ENCODE data around the gene RANBP9. TPM values are rescaled to one million over a fixed set of nuclear protein-coding genes. Genes with fewer than 3 reads are reported as not detected.

The RANBP9 gene
- total and polyA plus RNA-seq, 11 donors: 9.3 to 43.7 (median 32.3) TPM

- no peaks in the 10 kb centered on the region for H3K36me3 ChIP-seq
- ATAC-seq: no peak
- H3K27me3 ChIP-seq: no peaks in the 10 kb centered on the region
- H3K4me3 ChIP-seq: no peak overlapping the region
- intact Hi-C loops (cut with DNase I): no loop called here
- no peak for TF ChIP-seq POLR2A (IDR thresholded peaks at IDR 0.05)
- TF ChIP-seq, protein P1, sequence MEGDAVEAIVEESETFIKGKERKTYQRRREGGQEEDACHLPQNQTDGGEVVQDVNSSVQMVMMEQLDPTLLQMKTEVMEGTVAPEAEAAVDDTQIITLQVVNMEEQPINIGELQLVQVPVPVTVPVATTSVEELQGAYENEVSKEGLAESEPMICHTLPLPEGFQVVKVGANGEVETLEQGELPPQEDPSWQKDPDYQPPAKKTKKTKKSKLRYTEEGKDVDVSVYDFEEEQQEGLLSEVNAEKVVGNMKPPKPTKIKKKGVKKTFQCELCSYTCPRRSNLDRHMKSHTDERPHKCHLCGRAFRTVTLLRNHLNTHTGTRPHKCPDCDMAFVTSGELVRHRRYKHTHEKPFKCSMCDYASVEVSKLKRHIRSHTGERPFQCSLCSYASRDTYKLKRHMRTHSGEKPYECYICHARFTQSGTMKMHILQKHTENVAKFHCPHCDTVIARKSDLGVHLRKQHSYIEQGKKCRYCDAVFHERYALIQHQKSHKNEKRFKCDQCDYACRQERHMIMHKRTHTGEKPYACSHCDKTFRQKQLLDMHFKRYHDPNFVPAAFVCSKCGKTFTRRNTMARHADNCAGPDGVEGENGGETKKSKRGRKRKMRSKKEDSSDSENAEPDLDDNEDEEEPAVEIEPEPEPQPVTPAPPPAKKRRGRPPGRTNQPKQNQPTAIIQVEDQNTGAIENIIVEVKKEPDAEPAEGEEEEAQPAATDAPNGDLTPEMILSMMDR (IDR thresholded peaks at IDR 0.05): no peak
- no peaks in the 10 kb centered on the region for H3K9me3 ChIP-seq
- 70 to 93% (median 82%) methylated on average over 2 of the region's 2 CpGs for WGBS, 4 donors
- no peak overlapping the region for H3K27ac ChIP-seq
- DNase-seq: no peak
- peaks cover 0 to 6% (median 0%) of the 10 kb centered on the region in 12 donors for H3K4me1 ChIP-seq
Measured at GRCh38 chr6:13754644-13755043, 43.0 kb upstream of the RANBP9 start.

- Histone ChIP-seq H3K9me3 (no peaks in the 10 kb centered on the region), H3K4me3 (no peak overlapping the region), H3K27me3 (no peaks in the 10 kb centered on the region), H3K27ac (no peak overlapping the region), H3K4me1 (no peaks in the 10 kb centered on the region), H3K36me3 (no peaks in the 10 kb centered on the region)
- 92 to 97% (median 96%) methylated on average over 7 of the region's 7 CpGs for WGBS, 4 donors
- intact Hi-C loops (cut with DNase I): no loop called here
- TF ChIP-seq, protein P1 (IDR thresholded peaks at IDR 0.05): no peak
- no peak for TF ChIP-seq POLR2A (IDR thresholded peaks at IDR 0.05)
- ATAC-seq (no peak), DNase-seq (no peak)
Measured at GRCh38 chr6:13743736-13744127, 32.1 kb upstream of the RANBP9 start.

- H3K27me3 ChIP-seq: no peaks in the 10 kb centered on the region
- H3K4me1 ChIP-seq: no peaks in the 10 kb centered on the region
- no peak for ATAC-seq
- H3K27ac ChIP-seq: no peak overlapping the region
- H3K4me3 ChIP-seq: peak overlapping the region in 1 of 12 donors; percentile 9
- 61 to 82% (median 70%) methylated on average over 36 to 56 of the region's 56 CpGs for WGBS, 4 donors
- H3K9me3 ChIP-seq: no peaks in the 10 kb centered on the region
- TF ChIP-seq POLR2A (IDR thresholded peaks at IDR 0.05): no peak
- TF ChIP-seq, protein P1 (IDR thresholded peaks at IDR 0.05): no peak
- intact Hi-C loops (cut with DNase I): no loop called here
- no peaks in the 10 kb centered on the region for H3K36me3 ChIP-seq
- peak in 1 of 5 donors; percentile 58 for DNase-seq
Measured at GRCh38 chr6:13742961-13743735, 31.5 kb upstream of the RANBP9 start.

GRCh38 chr6:13741365-13741764 lies 29.7 kb upstream of the RANBP9 start:
- no peak for DNase-seq
- TF ChIP-seq, protein P1 (IDR thresholded peaks at IDR 0.05): no peak
- TF ChIP-seq POLR2A (IDR thresholded peaks at IDR 0.05): no peak
- intact Hi-C loops (cut with DNase I): no loop called here
- Histone ChIP-seq H3K9me3 (no peaks in the 10 kb centered on the region), H3K4me1 (no peaks in the 10 kb centered on the region), H3K36me3 (no peaks in the 10 kb centered on the region), H3K4me3 (no peak overlapping the region), H3K27me3 (no peaks in the 10 kb centered on the region), H3K27ac (no peak overlapping the region)
- no peak for ATAC-seq
- WGBS, 4 donors: 86 to 99% (median 93%) methylated on average over 4 of the region's 4 CpGs
